AG10803 (cell line): ENCODE results near the gene VAV2.
"Not testable (repeated sequence)": the region's sequence is repeated elsewhere in the genome, so short reads cannot be mapped to it uniquely, and the experiment has no call there.

Experiments
- DNase-seq: peaks from one replicate; pipeline ENCODE4 v3.0.0; 2010; ENCODE audit warnings: low read depth
- H3K4me3 ChIP-seq: 2 replicates; pipeline ENCODE4 v1.5.1; 2011; ENCODE audit warnings: mild to moderate bottlenecking, low read length, control low read depth
- TF ChIP-seq, protein P1 (sequence below): conservative IDR thresholded peaks from 2 replicates; pipeline ENCODE4 v1.5.1; 2011; ENCODE audit warnings: mild to moderate bottlenecking, low read length, control low read depth, inconsistent platforms

VAV2 gene

DNA sequence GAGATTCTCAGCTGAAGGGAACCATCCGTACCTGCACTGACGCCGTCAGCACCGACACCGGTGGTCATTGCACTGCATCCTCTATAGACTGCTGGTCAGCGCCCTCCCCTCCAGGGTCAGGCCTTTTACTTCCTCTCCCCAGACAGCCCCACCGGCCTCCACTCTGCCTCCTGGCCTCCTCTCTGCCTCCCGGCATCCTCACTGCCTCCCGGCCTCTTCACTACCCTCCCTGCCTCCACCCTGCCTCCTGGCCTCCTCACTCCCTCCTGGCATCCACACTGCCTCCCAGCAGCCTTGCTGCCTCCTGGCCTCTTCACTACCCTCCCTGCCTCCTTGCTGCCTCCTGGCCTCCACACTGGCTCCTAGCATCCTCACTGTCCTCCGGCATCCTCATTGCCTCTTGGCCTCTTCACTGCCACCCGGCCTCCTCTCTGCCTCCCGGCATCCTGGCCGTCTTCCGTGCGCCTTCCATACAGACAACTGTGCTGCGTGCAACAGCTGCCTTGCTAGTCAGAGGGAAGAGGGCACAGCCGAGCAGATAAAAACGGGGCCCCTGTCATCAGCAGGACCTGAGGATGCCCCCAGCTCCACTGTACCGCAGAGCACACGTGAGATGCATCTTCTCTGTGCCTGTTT is 62.0 kb downstream of the VAV2 start:
- H3K4me3 ChIP-seq = no peak overlapping the region
- no peak for DNase-seq
- TF ChIP-seq, protein P1, sequence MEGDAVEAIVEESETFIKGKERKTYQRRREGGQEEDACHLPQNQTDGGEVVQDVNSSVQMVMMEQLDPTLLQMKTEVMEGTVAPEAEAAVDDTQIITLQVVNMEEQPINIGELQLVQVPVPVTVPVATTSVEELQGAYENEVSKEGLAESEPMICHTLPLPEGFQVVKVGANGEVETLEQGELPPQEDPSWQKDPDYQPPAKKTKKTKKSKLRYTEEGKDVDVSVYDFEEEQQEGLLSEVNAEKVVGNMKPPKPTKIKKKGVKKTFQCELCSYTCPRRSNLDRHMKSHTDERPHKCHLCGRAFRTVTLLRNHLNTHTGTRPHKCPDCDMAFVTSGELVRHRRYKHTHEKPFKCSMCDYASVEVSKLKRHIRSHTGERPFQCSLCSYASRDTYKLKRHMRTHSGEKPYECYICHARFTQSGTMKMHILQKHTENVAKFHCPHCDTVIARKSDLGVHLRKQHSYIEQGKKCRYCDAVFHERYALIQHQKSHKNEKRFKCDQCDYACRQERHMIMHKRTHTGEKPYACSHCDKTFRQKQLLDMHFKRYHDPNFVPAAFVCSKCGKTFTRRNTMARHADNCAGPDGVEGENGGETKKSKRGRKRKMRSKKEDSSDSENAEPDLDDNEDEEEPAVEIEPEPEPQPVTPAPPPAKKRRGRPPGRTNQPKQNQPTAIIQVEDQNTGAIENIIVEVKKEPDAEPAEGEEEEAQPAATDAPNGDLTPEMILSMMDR = no peak

GRCh38 chr9:133929599-133929998 is 62.5 kb downstream of the VAV2 start:
- DNase-seq = no peak
- TF ChIP-seq, protein P1 = no peak
- no peak overlapping the region for H3K4me3 ChIP-seq

- DNase-seq = no peak
- TF ChIP-seq, protein P1 = no peak
Measured at GRCh38 chr9:133928248-133928764, 63.8 kb downstream of the VAV2 start.

DNA sequence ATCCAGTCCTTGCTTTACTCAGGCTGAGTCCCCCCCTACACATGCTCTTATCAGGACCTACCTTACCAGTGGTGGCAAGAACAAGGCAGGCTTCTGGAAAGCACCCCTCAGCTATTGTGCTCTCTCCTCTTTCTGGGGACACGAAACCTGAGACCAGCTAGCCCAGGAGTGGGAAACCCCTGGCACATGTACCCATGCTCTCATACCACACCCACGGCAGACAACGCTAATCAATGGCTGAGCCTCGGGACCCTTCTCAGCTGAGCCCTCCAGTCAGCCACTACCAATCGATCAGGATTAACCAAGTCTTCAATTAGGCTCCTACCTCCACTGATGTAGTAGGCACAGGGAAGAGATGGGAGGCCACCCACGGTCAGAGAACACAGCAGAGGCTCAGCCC is 65.1 kb downstream of the VAV2 start:
- TF ChIP-seq, protein P1 = no peak
- no peak for DNase-seq
- no peak overlapping the region for H3K4me3 ChIP-seq

More at GRCh38 chr9:133928248-133928764, 63.8 kb downstream of the VAV2 start:
- H3K4me3 ChIP-seq = no peak overlapping the region

- TF ChIP-seq, protein P1 = no peak
- DNase-seq = no peak
- H3K4me3 ChIP-seq = no peak overlapping the region
Measured at GRCh38 chr9:133926165-133926856, 65.8 kb downstream of the VAV2 start.

- H3K4me3 ChIP-seq = no peak overlapping the region
- DNase-seq = no peak
- TF ChIP-seq, protein P1 = no peak
Measured at GRCh38 chr9:133924453-133924852, 67.7 kb downstream of the VAV2 start.

- DNase-seq = not testable (repeated sequence)
Measured at GRCh38 chr9:133923608-133924007, 68.5 kb downstream of the VAV2 start.

More at GRCh38 chr9:133923608-133924007, 68.5 kb downstream of the VAV2 start:
- not testable (repeated sequence) for H3K4me3 ChIP-seq
